GM18499 (cell line): ENCODE measurements around the gene ATXN7L1.

Experiments used
- ATAC-seq: cut with Tn5 transposase; IDR thresholded peaks from one replicate; pipeline ENCODE4 v1.9.1; 2021; ENCODE audit warnings: moderate number of reproducible peaks; ENCODE audit not compliant: insufficient read depth, unreplicated experiment

The ATXN7L1 gene

DNA sequence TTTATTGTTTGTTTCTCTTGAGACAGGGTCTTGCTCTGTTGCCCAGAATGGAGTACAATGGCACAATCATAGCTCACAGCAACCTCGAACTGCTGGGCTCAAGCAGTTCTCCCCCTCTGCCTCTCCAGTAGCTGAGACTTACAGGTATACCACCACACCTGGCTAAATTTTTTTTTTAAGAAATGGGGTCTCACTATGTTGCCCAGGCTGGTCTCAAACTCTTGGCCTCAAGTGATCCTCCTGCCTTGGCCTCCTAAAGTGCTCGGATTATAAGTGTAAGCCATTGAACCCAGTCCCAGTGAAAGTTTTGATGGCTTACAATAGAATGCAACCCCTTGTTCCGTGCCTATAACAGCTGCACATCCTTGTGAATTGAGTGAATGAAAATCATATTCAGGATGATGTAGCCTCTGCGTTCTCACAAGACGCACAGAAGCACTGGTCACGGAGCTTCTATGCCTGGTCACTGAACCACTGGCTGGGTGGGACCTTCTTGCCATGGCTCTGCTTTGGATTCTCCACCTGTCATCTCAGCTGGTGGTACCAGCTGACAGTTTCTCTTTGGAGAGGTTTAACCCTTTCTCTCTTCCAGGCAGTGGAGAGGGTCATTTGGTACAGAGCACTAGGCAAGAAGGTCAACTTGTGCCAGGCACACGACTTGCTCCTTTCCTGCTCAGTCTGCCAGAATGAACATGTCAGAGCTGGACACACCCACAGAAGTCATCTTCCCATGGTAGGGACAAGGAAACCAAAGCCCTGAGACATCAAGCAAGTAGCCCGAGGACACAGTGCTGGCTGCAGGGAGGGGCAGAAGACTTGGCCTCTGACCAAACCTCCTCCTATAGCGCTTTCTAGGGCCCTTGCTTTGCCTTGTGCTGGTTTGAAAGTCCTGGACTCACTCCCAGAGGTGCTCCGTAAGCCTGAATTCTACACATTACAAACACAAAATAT lies 89.6 kb downstream of the ATXN7L1 start:
- no peak for ATAC-seq

DNA sequence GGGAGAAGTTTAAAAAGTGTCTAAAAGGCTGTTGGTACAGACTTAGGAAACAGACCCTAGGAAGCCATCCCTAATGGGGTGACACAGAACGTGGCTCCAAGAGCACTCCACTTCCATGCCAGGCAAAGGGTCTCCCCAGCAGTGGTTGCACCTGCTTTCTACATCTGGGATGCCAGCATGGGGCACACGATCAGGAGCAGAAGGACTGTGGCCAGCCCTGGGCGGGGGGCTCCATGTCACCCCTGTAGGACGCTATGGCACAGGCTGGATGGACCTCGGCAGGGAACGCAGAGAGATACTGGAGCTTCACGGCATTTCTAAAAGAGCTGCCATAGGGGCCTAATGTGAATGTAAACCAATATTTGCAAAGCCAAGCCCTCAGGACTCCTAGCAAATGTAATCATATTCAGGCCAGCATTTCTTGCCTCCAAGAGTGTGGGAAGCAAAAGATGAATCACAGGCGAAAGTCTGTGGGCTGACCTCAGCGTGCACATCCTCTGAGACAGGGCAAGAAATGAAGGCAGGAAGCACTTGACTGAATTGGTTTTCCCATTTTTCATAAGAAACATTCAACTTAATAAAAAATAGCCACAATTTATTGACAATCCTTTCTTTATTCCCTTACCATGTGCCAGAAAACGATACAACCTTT lies 93.9 kb downstream of the ATXN7L1 start:
- no peak for ATAC-seq

DNA sequence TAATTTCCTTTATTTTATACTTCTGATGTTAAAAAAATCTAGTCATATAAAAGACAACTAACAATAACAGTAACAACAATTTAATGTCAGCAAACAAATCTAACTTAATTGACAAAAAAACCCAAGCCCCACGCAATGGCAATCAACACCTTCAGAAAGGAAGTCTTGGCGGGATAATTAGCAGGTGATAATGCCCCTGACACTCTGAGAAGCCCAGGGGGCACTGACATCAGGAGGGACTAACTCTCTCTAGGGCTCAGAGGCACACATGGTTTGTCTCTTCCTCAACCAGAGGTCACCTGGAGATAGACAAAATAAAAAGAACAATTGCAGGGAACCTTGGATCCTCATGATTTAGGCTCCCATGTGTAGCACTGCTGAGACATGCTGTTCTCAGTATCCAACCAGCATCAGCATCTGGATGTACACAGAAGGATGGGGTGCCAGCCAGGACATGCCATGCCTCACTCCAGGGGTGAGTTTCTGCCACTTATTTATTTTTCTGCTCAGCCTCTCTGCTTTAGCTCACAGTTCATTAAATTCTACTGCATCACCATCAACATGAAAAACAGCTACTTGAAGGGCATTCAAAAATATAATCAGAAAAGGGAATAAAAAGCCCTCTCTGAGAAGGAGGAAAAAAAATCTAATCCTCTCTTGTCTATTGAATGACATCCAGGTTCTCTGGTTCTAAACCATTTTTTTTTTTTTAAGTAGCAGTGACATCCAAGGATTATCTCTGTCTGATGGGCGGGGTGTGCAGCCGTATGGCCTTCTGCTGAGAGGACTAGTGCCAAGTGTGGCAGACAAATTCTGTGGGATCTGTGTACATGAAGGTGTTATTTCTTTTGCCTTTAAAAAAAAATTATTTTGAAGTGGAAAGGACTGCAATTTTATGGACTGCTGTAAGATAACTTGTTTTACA lies 96.3 kb downstream of the ATXN7L1 start:
- ATAC-seq = no peak

DNA sequence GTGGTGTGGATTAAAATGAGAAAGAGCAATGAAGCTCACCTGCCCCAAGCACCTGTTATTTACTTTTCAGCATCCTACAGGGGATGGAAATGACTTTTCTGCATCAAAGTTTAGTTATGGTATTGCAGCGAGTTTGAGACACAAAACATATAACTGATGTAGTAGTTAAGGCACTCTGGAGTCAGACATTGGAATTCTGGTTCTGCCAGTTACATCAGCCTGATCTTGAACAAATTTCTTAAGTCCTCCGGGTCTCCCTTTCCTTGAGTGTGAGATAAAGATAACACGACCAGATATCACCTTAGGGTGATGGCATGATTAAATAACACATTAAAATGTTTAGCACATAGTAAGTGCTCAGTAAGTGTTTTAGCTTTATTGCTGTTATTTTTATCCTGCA lies 97.4 kb downstream of the ATXN7L1 start:
- ATAC-seq = no peak

DNA sequence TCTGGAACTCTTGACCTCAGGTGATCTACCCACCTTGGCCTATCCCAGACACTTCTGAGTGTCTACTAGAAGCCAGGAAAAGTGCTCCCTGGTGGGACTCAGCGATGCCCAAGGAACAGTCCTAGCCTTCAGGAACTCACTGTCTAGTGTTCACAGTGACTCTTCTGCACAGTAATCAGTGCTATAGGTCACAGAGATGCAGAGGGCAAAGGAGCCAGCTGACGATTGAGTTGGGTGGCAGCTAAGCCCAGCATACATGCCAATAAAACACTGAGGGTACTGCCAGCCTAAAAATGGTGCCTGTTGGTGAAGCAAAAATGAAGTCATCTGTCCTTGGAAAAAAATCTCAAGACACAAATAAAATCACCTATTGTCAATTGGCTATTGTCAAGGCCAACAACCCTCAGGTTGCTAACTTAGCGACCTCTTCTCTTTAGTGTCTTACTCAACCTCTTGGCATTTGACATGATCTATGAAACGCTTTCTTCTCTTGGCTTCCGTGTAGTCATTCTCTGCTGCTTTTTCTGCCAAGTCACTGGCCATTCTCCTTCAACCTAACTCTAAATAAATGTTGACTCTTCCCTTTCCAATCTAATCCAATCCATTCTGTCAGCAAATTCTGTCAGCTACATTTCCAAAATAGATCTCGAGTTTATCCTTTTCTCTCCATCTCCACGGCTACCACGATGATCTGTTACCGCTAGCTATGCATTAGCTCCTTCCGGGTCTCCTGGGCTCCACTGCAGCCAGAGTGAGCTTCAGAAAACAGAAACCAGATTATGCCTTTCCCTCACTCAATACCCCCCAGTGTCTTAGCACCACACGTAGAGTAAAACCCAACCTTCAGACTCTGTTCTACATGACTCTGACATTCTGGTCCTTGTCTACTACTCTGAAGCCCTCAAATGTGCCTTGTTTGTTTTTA lies 99.2 kb downstream of the ATXN7L1 start:
- no peak for ATAC-seq

DNA sequence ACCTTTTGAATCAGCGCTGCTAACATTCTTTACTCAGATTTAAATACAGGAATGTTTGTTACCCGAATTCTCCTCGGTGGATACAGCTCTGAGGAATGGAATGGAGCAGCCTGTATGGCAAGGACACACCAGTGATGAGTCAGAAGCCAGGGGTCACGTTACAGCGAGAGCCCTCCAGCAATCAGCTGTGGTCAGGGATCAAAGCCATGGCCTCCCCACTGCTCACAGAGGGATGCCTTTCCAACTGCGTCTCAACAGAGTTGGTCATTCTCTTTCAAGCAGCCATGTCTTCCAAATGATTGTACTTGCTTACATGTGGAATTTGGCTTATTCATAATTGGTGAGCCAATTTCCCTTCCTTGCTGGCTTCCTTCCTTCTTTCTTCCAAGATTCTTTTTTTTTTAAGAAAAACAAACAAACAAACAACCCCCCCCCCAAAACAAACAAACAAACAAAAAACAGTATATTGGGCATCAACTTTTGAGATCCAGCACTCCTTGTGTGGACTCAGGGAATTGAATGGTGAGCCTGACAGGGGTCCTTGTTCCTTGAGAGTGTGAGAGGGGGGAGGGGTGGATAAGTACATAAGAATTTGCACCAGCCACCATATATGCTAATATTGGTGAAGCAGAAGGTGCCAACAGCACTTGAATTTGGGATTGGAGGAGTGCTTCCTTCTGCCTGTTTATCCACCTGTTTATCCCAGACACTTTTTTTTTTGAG lies 100.2 kb downstream of the ATXN7L1 start:
- no peak for ATAC-seq

DNA sequence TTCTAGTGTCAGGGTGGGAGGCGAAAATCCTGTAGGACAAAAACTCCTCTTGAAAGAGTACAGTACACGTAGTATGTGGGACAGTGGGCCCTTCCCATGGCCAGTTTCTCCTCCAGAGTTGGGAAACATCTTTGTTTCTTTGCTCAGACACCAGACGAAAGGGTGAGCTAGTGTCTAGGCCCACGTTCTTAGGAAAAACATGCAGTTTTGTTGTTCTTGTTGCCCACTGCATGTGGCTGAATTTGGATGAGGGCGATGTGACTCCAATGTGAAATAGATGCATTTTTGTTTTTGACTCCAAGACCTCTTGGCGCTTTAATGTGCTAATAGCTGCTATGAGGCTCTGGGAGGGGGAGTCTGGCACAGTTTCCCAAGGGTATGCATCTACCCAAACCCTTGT lies 100.8 kb downstream of the ATXN7L1 start:
- ATAC-seq = no peak

DNA sequence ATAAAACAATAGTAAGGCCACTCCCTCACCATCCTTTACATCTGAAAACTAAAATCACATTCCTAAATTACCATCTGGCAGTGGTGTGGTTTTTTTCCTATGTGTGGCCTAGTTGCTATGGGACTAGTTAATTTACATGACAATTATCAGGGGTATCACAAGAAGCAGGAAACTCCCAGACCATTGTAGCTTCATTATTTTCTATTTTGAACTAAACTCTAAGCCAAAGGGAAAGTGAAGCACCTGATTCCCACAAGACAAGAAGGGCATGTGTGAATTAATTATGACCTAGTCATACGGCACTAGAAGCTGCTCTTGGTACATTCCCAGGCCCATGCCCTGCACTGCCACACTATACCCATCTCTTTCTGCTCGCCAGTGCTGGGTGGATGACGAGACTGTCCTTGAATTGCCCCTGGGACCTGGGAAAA lies 103.4 kb downstream of the ATXN7L1 start:
- ATAC-seq = no peak

DNA sequence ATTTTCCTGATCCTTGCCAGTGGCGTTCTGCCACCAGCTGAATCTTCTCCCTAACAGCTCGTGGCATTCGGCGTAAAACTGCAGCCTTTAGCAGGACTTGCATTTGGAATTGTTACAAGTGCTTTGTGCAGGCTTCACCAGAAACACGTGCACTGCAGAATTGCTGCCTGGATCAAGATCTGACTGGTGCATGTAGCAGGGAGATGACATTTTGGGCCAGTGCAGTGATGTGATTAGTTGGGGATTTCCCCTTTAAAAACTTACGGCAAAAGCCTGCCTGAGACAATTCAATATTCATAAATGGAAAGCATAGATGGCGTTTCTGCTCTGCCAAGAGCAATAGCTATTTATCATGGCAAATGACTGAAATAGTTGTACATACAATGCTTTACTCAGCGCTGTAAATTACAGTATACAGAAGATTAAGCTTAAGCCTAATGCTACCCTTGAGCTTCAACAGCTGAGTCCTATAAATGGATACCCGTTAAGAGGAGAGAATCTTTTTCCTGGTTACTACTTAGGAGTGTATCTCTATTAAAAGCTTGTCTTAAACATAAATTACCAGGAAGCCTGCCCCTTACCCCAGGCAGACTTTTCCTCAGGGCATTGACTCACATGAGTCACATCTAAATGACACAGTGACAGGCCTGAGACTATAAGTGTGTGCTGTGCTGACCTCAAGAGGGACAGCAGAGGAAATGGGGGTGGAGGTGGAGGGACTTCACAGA lies 106.3 kb downstream of the ATXN7L1 start:
- no peak for ATAC-seq

DNA sequence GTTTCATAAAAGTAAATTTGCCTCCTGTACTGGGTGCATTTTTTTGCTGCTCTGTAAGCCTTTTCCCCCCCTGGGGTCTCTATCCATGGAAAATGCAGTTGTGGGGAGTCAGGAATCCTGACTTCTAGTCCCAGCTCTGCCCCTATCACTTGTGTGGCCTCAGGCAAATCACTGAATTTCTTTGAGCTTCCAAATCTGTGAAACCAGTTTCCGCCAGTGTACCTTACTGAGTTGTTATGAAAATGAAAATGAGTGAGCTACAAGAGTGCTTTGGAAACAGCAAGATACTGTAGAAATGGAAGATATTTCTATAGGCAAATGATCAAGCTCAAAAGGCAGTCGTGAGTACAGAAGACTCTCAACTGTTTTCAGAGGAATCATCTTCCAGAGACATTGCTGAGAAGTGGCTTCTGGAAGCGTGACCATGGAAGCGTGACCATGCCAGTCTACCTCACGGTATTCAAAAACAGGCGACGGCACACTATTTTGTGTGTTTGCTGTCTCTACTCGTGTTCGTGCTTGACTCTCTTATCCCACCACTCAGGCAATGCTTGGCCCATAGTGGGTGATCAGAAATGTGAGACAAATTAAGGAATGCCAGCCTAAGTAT lies 107.4 kb downstream of the ATXN7L1 start:
- ATAC-seq = no peak

DNA sequence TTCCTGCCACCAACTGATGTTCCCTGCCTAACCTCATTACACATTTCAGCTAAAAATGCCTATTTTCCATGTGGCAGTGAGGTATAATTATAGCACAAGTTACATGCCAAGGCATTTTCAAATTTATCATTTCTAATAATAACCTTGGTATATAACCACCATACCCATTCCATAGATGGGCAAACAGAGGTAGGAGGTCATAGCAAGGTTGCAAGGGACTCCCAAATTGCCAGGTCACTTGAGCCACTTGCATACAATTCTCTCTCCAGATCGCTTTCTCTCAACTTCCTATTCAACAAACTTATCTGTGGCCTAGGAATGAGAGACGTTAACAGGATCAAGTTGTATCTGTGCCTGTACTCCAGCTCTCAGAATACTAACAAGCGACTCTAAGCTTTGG lies 108.3 kb downstream of the ATXN7L1 start:
- no peak for ATAC-seq

DNA sequence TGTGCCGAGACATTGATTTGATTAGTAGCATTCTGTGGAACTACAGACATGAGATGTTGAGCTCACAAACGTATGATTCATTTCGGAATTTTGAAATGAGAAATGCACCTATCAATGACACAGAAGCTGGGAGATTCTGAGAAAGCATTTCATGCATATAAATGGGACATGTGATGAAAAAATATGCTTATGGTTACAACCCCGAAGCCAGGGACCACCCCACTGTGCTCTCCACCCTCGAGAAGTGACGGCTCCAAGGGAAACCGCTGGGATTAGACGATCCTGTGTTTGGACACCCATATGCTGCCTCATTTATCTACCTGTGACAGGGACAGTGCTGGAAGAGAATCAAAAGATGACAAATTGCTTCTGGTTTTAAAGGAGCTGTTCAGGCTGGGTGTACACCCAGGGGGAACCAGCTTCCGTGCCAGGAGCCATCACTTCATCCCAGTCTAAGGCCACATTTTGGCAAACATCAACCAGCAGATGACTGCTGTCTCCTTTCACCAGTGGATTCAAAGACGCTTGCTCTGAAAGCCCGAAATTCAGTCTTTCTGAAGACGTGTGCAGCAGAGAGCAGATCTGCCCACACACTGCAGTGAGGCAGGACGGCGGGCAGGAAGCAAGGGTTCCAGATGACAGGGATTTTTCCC lies 109.9 kb downstream of the ATXN7L1 start:
- ATAC-seq = no peak

DNA sequence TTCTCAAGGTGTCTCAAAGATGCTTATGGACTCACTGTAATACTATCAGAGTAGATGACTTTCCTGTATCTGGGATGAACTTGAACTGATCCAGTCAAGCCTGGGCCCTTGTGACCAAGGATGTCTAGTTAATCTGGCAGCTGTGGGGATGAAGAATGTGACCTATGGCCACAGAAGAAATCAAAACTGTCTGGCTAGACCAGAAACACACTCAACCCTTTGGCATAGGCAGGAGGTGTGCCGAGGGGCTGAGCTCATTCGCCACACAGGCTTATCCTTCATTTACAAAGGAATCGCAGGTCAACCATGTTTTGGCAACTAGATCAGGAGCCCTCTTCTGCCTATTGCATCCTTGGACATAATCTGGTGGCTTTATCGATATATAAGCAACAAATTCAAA lies 110.6 kb downstream of the ATXN7L1 start:
- ATAC-seq = no peak

DNA sequence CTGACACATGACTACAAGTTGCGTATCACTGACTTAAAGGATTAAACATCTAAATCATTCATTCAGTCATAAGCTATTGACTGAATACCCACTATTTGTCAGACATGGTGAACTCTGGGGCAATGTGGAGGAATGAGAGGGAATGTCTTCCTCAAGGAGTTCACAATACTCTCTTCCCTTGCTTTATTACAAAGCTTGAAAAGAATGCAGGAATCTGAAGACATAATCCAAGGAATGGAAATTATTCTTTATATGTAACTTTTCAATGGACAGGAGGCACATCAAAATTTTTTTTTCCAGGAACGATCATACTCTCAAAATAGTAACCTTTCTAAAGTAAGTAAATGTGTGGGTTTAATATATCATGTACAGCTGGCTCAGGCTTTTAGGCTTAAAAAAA lies 111.9 kb downstream of the ATXN7L1 start:
- ATAC-seq = no peak

DNA sequence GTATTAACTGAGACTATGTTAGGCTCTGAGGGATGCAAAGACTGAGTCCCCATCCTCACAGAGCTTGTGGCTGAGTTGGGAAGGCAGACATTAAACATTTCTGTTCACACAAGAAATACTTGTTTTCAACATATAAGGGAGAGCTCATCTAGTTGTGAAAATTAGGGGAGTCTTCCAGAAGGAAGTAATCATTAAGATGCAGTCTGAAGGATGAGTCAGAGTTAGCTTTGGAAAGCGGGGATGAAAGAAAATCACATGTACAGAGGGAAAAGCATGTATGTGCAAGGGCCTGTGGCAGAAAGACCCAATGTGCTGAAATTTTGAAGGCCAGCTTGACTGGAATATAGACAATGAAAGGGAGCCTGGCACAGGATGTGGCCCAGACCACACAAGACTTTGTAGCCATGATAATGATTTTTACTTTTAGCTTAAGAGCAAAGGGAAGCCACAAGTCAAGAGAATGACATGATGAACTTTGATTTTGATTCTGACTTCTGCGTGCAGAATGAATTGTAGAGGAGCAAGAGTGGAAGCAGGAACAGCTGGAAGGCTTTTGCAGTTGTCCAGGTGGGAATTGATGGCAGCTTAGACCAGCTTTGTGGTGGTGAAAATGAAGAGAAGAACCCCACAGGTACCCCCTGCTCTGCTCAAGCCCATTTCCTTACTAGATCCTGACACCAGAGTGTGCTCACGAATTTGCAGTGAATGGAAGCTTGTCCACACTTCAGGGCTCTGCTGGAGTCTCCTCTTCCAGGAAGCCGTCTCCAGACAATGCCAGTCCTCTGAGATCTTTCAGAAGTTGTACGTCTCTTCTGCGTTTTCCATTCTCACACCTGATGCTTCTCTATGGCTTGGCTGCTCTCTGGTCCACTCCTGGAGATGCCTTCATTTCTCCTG lies 115.6 kb downstream of the ATXN7L1 start:
- no peak for ATAC-seq
